ENCODE measurements around the gene ZNF335. TPM values are rescaled to one million over a fixed set of nuclear protein-coding genes. Genes with fewer than 3 reads are reported as not detected.

The ZNF335 gene
- total RNA-seq, 1 donor from 2014 or later = 16.0 TPM

GRCh38 chr20:46007671-46008070 lies 35.7 kb upstream of the ZNF335 start:
- no peak overlapping the region for H3K4me3 ChIP-seq (ENCODE audit: low read depth, low read length)
- no peak for DNase-seq (ENCODE audit: low read depth)
- TF ChIP-seq, protein P1, sequence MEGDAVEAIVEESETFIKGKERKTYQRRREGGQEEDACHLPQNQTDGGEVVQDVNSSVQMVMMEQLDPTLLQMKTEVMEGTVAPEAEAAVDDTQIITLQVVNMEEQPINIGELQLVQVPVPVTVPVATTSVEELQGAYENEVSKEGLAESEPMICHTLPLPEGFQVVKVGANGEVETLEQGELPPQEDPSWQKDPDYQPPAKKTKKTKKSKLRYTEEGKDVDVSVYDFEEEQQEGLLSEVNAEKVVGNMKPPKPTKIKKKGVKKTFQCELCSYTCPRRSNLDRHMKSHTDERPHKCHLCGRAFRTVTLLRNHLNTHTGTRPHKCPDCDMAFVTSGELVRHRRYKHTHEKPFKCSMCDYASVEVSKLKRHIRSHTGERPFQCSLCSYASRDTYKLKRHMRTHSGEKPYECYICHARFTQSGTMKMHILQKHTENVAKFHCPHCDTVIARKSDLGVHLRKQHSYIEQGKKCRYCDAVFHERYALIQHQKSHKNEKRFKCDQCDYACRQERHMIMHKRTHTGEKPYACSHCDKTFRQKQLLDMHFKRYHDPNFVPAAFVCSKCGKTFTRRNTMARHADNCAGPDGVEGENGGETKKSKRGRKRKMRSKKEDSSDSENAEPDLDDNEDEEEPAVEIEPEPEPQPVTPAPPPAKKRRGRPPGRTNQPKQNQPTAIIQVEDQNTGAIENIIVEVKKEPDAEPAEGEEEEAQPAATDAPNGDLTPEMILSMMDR (conservative IDR thresholded peaks at IDR 0.05; ENCODE audit: low read depth, low read length) = no peak

- TF ChIP-seq, protein P1 (conservative IDR thresholded peaks at IDR 0.05; ENCODE audit: low read depth, low read length) = no peak
- no peak for DNase-seq (ENCODE audit: low read depth)
These were observed 35.0 kb upstream of the ZNF335 start for GRCh38 chr20:46006964-46007363.

GRCh38 chr20:46006022-46006705 lies 34.2 kb upstream of the ZNF335 start:
- TF ChIP-seq, protein P1 (conservative IDR thresholded peaks at IDR 0.05; ENCODE audit: low read depth, low read length) = no peak
- DNase-seq (ENCODE audit: low read depth) = no peak
- no peak overlapping the region for H3K4me3 ChIP-seq (ENCODE audit: low read depth, low read length)

More at GRCh38 chr20:46006964-46007363, 35.0 kb upstream of the ZNF335 start:
- no peak overlapping the region for H3K4me3 ChIP-seq (ENCODE audit: low read depth, low read length)

DNA sequence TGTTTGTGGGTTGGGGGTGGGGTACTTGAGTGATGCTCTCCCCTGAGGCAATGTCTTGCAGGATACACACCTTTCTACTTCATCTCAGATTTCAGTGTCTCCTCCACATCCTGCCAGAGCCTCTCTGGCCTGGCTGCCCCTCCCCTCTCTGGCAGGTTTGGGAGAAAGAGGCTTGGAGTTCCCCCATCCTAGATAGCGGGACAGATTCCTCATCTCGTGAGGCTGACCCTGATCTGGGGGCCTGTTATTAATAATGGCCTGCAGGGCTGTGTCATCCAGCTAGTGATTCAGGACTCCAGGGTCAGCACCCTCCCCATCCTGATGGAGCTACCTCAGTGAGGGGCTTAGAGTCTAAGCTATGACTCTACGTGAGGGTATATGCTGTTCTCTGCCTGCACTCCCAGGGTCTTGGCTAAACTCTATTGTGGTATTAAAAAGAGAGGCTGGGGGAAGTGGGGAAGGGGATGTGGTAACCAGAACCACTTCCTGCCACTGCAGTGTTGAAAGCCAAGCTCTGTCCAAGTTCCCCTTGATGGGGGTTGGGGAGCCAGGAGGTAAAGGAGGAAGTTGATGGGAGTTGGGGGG lies 33.0 kb upstream of the ZNF335 start:
- TF ChIP-seq, protein P1 (conservative IDR thresholded peaks at IDR 0.05; ENCODE audit: low read depth, low read length) = no peak
- DNase-seq (ENCODE audit: low read depth) = no peak
- no peak overlapping the region for H3K4me3 ChIP-seq (ENCODE audit: low read depth, low read length)

DNA sequence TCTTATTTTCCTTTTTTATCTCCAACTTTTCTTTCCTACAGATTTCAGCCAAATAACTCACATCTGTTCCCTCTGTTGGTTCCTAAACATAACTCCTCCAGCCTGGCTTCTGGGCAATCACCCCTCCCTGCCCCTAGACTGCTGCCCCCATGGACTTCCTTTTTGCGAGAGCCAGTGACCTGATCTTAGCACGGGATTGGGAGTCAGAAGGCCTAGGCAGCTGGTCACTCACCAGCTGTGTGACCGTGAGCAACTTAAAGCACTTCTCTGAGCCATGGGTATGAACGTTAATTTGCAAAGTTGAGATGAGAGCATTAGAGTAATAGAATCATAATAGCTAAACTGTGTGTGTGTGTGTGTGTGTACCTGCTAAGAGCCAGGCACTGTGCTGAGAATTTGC lies 32.2 kb upstream of the ZNF335 start:
- TF ChIP-seq, protein P1 (conservative IDR thresholded peaks at IDR 0.05; ENCODE audit: low read depth, low read length) = no peak
- no peak overlapping the region for H3K4me3 ChIP-seq (ENCODE audit: low read depth, low read length)
- DNase-seq (ENCODE audit: low read depth) = no peak

- TF ChIP-seq, protein P1 (conservative IDR thresholded peaks at IDR 0.05; ENCODE audit: low read depth, low read length) = no peak
- DNase-seq (ENCODE audit: low read depth) = no peak
- no peak overlapping the region for H3K4me3 ChIP-seq (ENCODE audit: low read depth, low read length)
These were observed 30.0 kb upstream of the ZNF335 start for GRCh38 chr20:46002008-46002407.

DNA sequence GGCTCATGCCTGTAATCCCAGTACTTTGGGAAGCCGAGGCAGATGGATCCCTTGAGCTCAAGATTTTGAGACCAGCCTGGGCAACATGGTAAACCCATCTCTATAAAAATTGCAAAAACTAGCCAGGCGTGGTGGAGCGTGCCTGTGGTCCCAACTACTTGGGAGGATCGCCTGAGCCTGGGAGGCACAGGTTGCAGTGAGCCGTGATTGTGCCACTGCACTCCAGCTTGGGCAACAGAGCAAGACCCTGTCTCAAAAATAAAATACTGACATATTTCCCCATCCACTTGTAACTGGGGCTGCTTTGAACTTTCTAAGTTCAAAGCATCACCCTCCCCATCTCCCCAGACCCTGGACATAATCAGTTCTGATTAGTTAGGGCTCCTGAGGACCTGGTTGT lies 29.5 kb upstream of the ZNF335 start:
- no peak overlapping the region for H3K4me3 ChIP-seq (ENCODE audit: low read depth, low read length)
- TF ChIP-seq, protein P1 (conservative IDR thresholded peaks at IDR 0.05; ENCODE audit: low read depth, low read length) = no peak
- no peak for DNase-seq (ENCODE audit: low read depth)
